GM21423 (cell line): ENCODE data around the gene CALHM2.
"Not testable (repeated sequence)": the region's sequence is repeated elsewhere in the genome, so short reads cannot be mapped to it uniquely, and the experiment has no call there.

Experiments used
- ATAC-seq: cut with Tn5 transposase; IDR thresholded peaks from one replicate; pipeline ENCODE4 v1.9.1; 2021; ENCODE audit warnings: mild to moderate bottlenecking, moderate library complexity; ENCODE audit not compliant: unreplicated experiment

The CALHM2 gene

GRCh38 chr10:103419101-103419500 is 33.1 kb downstream of the CALHM2 start:
- ATAC-seq, result no peak

- ATAC-seq, result no peak
These were observed 34.6 kb downstream of the CALHM2 start for GRCh38 chr10:103417601-103418000.

- not testable (repeated sequence) for ATAC-seq
These were observed 35.1 kb downstream of the CALHM2 start for GRCh38 chr10:103417148-103417469.

- no peak for ATAC-seq
These were observed 35.6 kb downstream of the CALHM2 start for GRCh38 chr10:103416436-103417147.

GRCh38 chr10:103415581-103415980 is 36.6 kb downstream of the CALHM2 start:
- no peak for ATAC-seq

- no peak for ATAC-seq
These were observed 38.6 kb downstream of the CALHM2 start for GRCh38 chr10:103413564-103413963.

- no peak for ATAC-seq
These were observed 54.9 kb downstream of the CALHM2 start for GRCh38 chr10:103397191-103397825.

GRCh38 chr10:103396789-103397087 is 55.4 kb downstream of the CALHM2 start:
- ATAC-seq, result no peak
